Measurements from ENCODE around the gene DNAJC4. TPM values are rescaled to one million over a fixed set of nuclear protein-coding genes. Genes with fewer than 3 reads are reported as not detected.

DNAJC4 gene
- total and polyA plus RNA-seq, 2 donors from 2014 or later: 31.1 to 102 TPM

GRCh38 chr11:64253481-64253880 lies 23.1 kb downstream of the DNAJC4 start:
- H3K4me3 ChIP-seq (ENCODE audit: low read length in 3 of 3): no peak overlapping the region
- FAIRE-seq (no peak), DNase-seq (no peak)
- peaks cover 0 to 22% (median 5%) of the 10 kb centered on the region in 3 donors for H3K4me1 ChIP-seq (ENCODE audit: control insufficient read depth in 2 of 3, insufficient read depth in 2 of 3, low read depth in 1 of 3, low read length in 3 of 3)
- no peak overlapping the region for H3K27ac ChIP-seq (ENCODE audit: low read depth in 2 of 2, low read length in 2 of 2)
- H3K36me3 ChIP-seq (ENCODE audit: control insufficient read depth in 2 of 3, insufficient read depth in 3 of 3, low read length in 3 of 3): peaks cover 0 to 6% (median 1%) of the 10 kb centered on the region in 3 donors
- TF ChIP-seq, protein P1, sequence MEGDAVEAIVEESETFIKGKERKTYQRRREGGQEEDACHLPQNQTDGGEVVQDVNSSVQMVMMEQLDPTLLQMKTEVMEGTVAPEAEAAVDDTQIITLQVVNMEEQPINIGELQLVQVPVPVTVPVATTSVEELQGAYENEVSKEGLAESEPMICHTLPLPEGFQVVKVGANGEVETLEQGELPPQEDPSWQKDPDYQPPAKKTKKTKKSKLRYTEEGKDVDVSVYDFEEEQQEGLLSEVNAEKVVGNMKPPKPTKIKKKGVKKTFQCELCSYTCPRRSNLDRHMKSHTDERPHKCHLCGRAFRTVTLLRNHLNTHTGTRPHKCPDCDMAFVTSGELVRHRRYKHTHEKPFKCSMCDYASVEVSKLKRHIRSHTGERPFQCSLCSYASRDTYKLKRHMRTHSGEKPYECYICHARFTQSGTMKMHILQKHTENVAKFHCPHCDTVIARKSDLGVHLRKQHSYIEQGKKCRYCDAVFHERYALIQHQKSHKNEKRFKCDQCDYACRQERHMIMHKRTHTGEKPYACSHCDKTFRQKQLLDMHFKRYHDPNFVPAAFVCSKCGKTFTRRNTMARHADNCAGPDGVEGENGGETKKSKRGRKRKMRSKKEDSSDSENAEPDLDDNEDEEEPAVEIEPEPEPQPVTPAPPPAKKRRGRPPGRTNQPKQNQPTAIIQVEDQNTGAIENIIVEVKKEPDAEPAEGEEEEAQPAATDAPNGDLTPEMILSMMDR (IDR thresholded peaks at IDR 0.05; ENCODE audit: borderline replicate concordance, extremely low read depth, insufficient read depth): no peak
- no peaks in the 10 kb centered on the region for H3K27me3 ChIP-seq (ENCODE audit: control insufficient read depth, insufficient read depth, low read length)
- H3K9ac ChIP-seq (ENCODE audit: low read length in 3 of 3): no peak overlapping the region
- H3K9me3 ChIP-seq (ENCODE audit: control insufficient read depth in 2 of 3, insufficient read depth in 1 of 3, low read length in 3 of 3): no peaks in the 10 kb centered on the region
- intact Hi-C loops (cut with DNase I): no loop called here

GRCh38 chr11:64254326-64254725 lies 24.0 kb downstream of the DNAJC4 start:
- no peak overlapping the region for H3K9ac ChIP-seq (ENCODE audit: low read length in 3 of 3)
- H3K4me3 ChIP-seq (ENCODE audit: low read length in 3 of 3): no peak overlapping the region
- H3K4me1 ChIP-seq (ENCODE audit: control insufficient read depth in 2 of 3, insufficient read depth in 2 of 3, low read depth in 1 of 3, low read length in 3 of 3): peaks cover 0 to 20% (median 5%) of the 10 kb centered on the region in 3 donors
- H3K27me3 ChIP-seq (ENCODE audit: control insufficient read depth, insufficient read depth, low read length): no peaks in the 10 kb centered on the region
- no peak overlapping the region for H3K27ac ChIP-seq (ENCODE audit: low read depth in 2 of 2, low read length in 2 of 2)
- FAIRE-seq: no peak
- H3K9me3 ChIP-seq (ENCODE audit: control insufficient read depth in 2 of 3, insufficient read depth in 1 of 3, low read length in 3 of 3): no peaks in the 10 kb centered on the region
- TF ChIP-seq, protein P1 (IDR thresholded peaks at IDR 0.05; ENCODE audit: borderline replicate concordance, extremely low read depth, insufficient read depth): no peak
- intact Hi-C loops (cut with DNase I): no loop called here
- peaks cover 0 to 6% (median 2%) of the 10 kb centered on the region in 3 donors for H3K36me3 ChIP-seq (ENCODE audit: control insufficient read depth in 2 of 3, insufficient read depth in 3 of 3, low read length in 3 of 3)
- no peak for DNase-seq

- DNase-seq: peak in 1 of 5 donors; percentile 54
- intact Hi-C loops (cut with DNase I): no loop called here
- FAIRE-seq: no peak
Observed at GRCh38 chr11:64255135-64256128, 25.1 kb downstream of the DNAJC4 start.

More at GRCh38 chr11:64255135-64256128, 25.1 kb downstream of the DNAJC4 start:
- peaks cover 0 to 6% (median 6%) of the 10 kb centered on the region in 3 donors for H3K36me3 ChIP-seq (ENCODE audit: control insufficient read depth in 2 of 3, insufficient read depth in 3 of 3, low read length in 3 of 3)
- H3K27ac ChIP-seq (ENCODE audit: low read depth in 2 of 2, low read length in 2 of 2): no peak overlapping the region
- no peak overlapping the region for H3K9ac ChIP-seq (ENCODE audit: low read length in 3 of 3)
- H3K4me3 ChIP-seq (ENCODE audit: low read length in 3 of 3): no peak overlapping the region
- H3K9me3 ChIP-seq (ENCODE audit: control insufficient read depth in 2 of 3, insufficient read depth in 1 of 3, low read length in 3 of 3): no peaks in the 10 kb centered on the region
- peaks cover 0 to 20% (median 5%) of the 10 kb centered on the region in 3 donors for H3K4me1 ChIP-seq (ENCODE audit: control insufficient read depth in 2 of 3, insufficient read depth in 2 of 3, low read depth in 1 of 3, low read length in 3 of 3)
- TF ChIP-seq, protein P1 (IDR thresholded peaks at IDR 0.05; ENCODE audit: borderline replicate concordance, extremely low read depth, insufficient read depth): no peak
- H3K27me3 ChIP-seq (ENCODE audit: control insufficient read depth, insufficient read depth, low read length): no peaks in the 10 kb centered on the region
